ENCODE results near the gene SUSD5.
A peak's percentile ranks its signal among the peaks of the same experiment; 100 is the strongest.

Gene SUSD5

DNA sequence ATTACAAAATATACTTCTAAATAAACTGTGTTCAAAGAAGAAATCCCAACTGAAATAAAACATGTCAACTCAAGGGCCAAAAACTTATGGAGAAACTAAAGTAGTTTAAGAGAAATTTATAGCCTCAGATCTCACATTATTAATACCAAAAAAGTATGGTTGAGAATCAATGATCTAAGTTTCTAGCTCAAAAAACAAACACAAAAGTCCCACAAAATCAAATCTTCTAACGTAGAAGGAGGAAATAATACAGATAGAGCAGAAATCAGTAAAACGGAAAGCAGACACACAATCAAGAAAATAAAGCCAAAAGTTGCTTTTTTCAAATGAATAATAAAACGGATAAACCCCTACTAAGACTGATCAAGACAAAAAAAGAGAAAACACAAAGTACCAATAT lies 2.9 kb downstream of the SUSD5 start:
- H2BK5ac ChIP-seq (ENCODE audit: low read length), result no peak overlapping the region
- no peak overlapping the region for H2BK120ac ChIP-seq (ENCODE audit: low read depth, low read length)
- H2AFZ ChIP-seq (ENCODE audit: low read length), result no peak overlapping the region
- WGBS, 2 donors (ENCODE audit: extremely low coverage in 2 of 2, insufficient read length in 2 of 2, insufficient replicate concordance in 1 of 2), result no CpG with 5 or more reads among the region's 3 CpGs
- no peak overlapping the region for H4K91ac ChIP-seq (ENCODE audit: low read depth, low read length, poor library complexity)
- H3K9ac ChIP-seq (ENCODE audit: low read depth, low read length, poor library complexity), result no peak overlapping the region
- H3K23ac ChIP-seq (ENCODE audit: low read depth, low read length, poor library complexity), result no peak overlapping the region
- peaks cover 0 to 12% of the 10 kb centered on the region in 2 donors for H3K9me3 ChIP-seq (replicated peaks in 1 of 2; ENCODE audit: control insufficient read depth in 2 of 2, insufficient read depth in 1 of 2, low read depth in 1 of 2, low read length in 2 of 2)
- H3K4me2 ChIP-seq (ENCODE audit: insufficient read depth, low read length, poor library complexity, severe bottlenecking), result no peak overlapping the region
- H2AK5ac ChIP-seq (ENCODE audit: low read depth, low read length), result no peak overlapping the region
- no peaks in the 10 kb centered on the region for H3K79me1 ChIP-seq (ENCODE audit: low read depth, low read length)
- H3K27me3 ChIP-seq (ENCODE audit: control insufficient read depth in 3 of 3, insufficient read depth in 3 of 3, low read depth in 1 of 3, low read length in 3 of 3), result peaks cover 2 to 56% (median 19%) of the 10 kb centered on the region in 3 experiments
- DNase-seq (ENCODE audit: low spot score), result no peak
- no peak overlapping the region for H4K8ac ChIP-seq (ENCODE audit: low read depth, low read length)
- H3K27ac ChIP-seq (replicated peaks; ENCODE audit: low read length), result no peak overlapping the region
- H3K4ac ChIP-seq (ENCODE audit: low read length), result no peak overlapping the region
- no peak overlapping the region for H3K14ac ChIP-seq (ENCODE audit: low read length)
- H3K4me1 ChIP-seq (ENCODE audit: control insufficient read depth in 2 of 2, insufficient read depth in 1 of 2, low read depth in 1 of 2, low read length in 2 of 2), result peaks cover 2 to 3% of the 10 kb centered on the region in 2 donors
- no peak overlapping the region for H2BK15ac ChIP-seq (ENCODE audit: low read length)
- no peaks in the 10 kb centered on the region for H3K36me3 ChIP-seq (replicated peaks in 1 of 2; ENCODE audit: control insufficient read depth in 2 of 2, insufficient read depth in 2 of 2, low read length in 2 of 2)
- no peak overlapping the region for H3K18ac ChIP-seq (ENCODE audit: low read length)
- H3K4me3 ChIP-seq (ENCODE audit: low read length in 2 of 2), result no peak overlapping the region
- no peak overlapping the region for H2BK12ac ChIP-seq (ENCODE audit: low read length)

DNA sequence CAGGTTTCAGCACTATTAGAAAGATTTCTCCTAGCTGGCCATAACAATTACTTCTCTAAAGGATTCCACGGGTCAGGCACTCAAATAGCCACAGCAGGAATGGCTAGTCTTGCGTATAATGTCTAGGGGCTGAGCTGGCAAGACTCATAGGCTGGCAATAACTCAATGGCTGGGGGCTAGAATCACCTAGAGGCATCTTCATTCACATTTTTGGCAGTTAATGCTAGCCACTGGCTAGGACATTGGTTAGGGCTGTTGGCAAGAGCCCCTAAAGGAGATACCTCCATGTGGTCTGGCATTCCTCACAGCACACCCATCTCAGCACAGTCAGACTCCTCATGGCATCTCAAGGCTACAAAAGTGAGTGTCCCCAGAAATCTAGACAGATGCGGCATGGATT lies 6.2 kb downstream of the SUSD5 start:
- Histone ChIP-seq H2BK120ac (ENCODE audit: low read depth, low read length) (no peak overlapping the region), H3K23ac (ENCODE audit: low read depth, low read length, poor library complexity) (no peak overlapping the region), H3K9me3 (replicated peaks in 1 of 2; ENCODE audit: control insufficient read depth in 2 of 2, insufficient read depth in 1 of 2, low read depth in 1 of 2, low read length in 2 of 2) (peaks cover 0 to 12% of the 10 kb centered on the region in 2 donors), H2BK15ac (ENCODE audit: low read length) (no peak overlapping the region), H2AFZ (ENCODE audit: low read length) (no peak overlapping the region), H4K91ac (ENCODE audit: low read depth, low read length, poor library complexity) (no peak overlapping the region), H3K14ac (ENCODE audit: low read length) (no peak overlapping the region), H2BK5ac (ENCODE audit: low read length) (no peak overlapping the region), H3K4me2 (ENCODE audit: insufficient read depth, low read length, poor library complexity, severe bottlenecking) (no peak overlapping the region), H2AK5ac (ENCODE audit: low read depth, low read length) (no peak overlapping the region), H3K18ac (ENCODE audit: low read length) (no peak overlapping the region), H3K27ac (replicated peaks; ENCODE audit: low read length) (no peak overlapping the region), H3K9ac (ENCODE audit: low read depth, low read length, poor library complexity) (no peak overlapping the region), H3K4me3 (ENCODE audit: low read length in 2 of 2) (no peak overlapping the region), H3K79me1 (ENCODE audit: low read depth, low read length) (no peaks in the 10 kb centered on the region), H3K4me1 (ENCODE audit: control insufficient read depth in 2 of 2, insufficient read depth in 1 of 2, low read depth in 1 of 2, low read length in 2 of 2) (no peaks in the 10 kb centered on the region), H4K8ac (ENCODE audit: low read depth, low read length) (peak overlapping the region; percentile 19), H3K27me3 (ENCODE audit: control insufficient read depth in 3 of 3, insufficient read depth in 3 of 3, low read depth in 1 of 3, low read length in 3 of 3) (peaks cover 0 to 25% (median 7%) of the 10 kb centered on the region in 3 experiments), H3K4ac (ENCODE audit: low read length) (no peak overlapping the region), H3K36me3 (replicated peaks in 1 of 2; ENCODE audit: control insufficient read depth in 2 of 2, insufficient read depth in 2 of 2, low read length in 2 of 2) (peaks cover 0 to 1% of the 10 kb centered on the region in 2 donors), H2BK12ac (ENCODE audit: low read length) (no peak overlapping the region)
- WGBS, 2 donors (ENCODE audit: extremely low coverage in 2 of 2, insufficient read length in 2 of 2, insufficient replicate concordance in 1 of 2), result no CpG with 5 or more reads among the region's 3 CpGs
- DNase-seq (ENCODE audit: low spot score), result no peak

DNA sequence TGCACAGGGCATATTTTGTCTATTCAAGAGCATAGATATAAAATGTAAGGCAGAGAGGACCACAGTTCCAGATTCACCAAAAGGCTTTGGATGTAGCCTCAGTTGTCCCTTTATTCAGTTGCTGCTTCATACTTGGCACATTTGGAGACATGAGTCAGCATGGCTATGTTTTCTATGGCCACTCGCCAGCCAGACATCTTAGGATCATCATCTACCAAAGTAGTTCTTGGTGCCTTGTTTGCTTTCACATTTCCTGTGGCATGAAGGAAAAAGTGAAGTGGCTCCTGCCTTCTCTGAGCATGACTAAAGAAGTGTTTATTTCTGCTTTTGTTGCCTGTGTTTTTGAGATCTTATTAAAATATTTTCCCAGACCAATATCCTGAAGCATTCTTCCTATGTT lies 7.2 kb downstream of the SUSD5 start:
- H3K23ac ChIP-seq (ENCODE audit: low read depth, low read length, poor library complexity), result no peak overlapping the region
- no peak overlapping the region for H3K4me3 ChIP-seq (ENCODE audit: low read length in 2 of 2)
- no peak overlapping the region for H3K27ac ChIP-seq (replicated peaks; ENCODE audit: low read length)
- H4K91ac ChIP-seq (ENCODE audit: low read depth, low read length, poor library complexity), result no peak overlapping the region
- peaks cover 0 to 1% of the 10 kb centered on the region in 2 donors for H3K36me3 ChIP-seq (replicated peaks in 1 of 2; ENCODE audit: control insufficient read depth in 2 of 2, insufficient read depth in 2 of 2, low read length in 2 of 2)
- H3K9ac ChIP-seq (ENCODE audit: low read depth, low read length, poor library complexity), result no peak overlapping the region
- H3K9me3 ChIP-seq (replicated peaks in 1 of 2; ENCODE audit: control insufficient read depth in 2 of 2, insufficient read depth in 1 of 2, low read depth in 1 of 2, low read length in 2 of 2), result peaks cover 0 to 9% of the 10 kb centered on the region in 2 donors
- H3K4me1 ChIP-seq (ENCODE audit: control insufficient read depth in 2 of 2, insufficient read depth in 1 of 2, low read depth in 1 of 2, low read length in 2 of 2), result no peaks in the 10 kb centered on the region
- H4K8ac ChIP-seq (ENCODE audit: low read depth, low read length), result no peak overlapping the region
- DNase-seq (ENCODE audit: low spot score), result no peak
- H2BK5ac ChIP-seq (ENCODE audit: low read length), result no peak overlapping the region
- no CpG with 5 or more reads among the region's 1 CpG for WGBS, 2 donors (ENCODE audit: extremely low coverage in 2 of 2, insufficient read length in 2 of 2, insufficient replicate concordance in 1 of 2)
- no peak overlapping the region for H3K14ac ChIP-seq (ENCODE audit: low read length)
- no peak overlapping the region for H2BK120ac ChIP-seq (ENCODE audit: low read depth, low read length)
- H2AK5ac ChIP-seq (ENCODE audit: low read depth, low read length), result no peak overlapping the region
- H2AFZ ChIP-seq (ENCODE audit: low read length), result no peak overlapping the region
- H3K4me2 ChIP-seq (ENCODE audit: insufficient read depth, low read length, poor library complexity, severe bottlenecking), result no peak overlapping the region
- H3K4ac ChIP-seq (ENCODE audit: low read length), result no peak overlapping the region
- H3K27me3 ChIP-seq (ENCODE audit: control insufficient read depth in 3 of 3, insufficient read depth in 3 of 3, low read depth in 1 of 3, low read length in 3 of 3), result peaks cover 0 to 15% (median 3%) of the 10 kb centered on the region in 3 experiments
- H2BK12ac ChIP-seq (ENCODE audit: low read length), result no peak overlapping the region
- no peak overlapping the region for H2BK15ac ChIP-seq (ENCODE audit: low read length)
- no peaks in the 10 kb centered on the region for H3K79me1 ChIP-seq (ENCODE audit: low read depth, low read length)
- no peak overlapping the region for H3K18ac ChIP-seq (ENCODE audit: low read length)

DNA sequence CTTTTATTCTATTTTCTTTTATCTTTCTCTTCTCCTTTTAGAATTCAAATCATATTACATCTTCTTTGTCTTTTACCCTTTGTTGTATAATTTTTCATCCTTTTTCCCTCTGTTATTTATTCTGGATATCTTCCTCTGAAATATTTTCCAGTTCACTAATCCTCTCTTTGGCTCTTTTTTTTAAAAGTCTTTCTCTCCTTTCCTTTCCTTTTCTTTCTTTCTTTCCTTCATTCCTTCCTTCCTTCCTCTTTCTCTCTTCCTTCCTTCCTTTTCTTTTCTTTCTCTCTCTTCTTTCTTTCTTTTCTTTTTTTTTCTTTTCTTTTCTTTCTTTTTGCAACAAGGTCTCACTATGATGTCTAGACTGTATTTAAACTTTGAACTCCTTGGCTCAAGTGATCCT lies 9.3 kb downstream of the SUSD5 start:
- no peak overlapping the region for H3K14ac ChIP-seq (ENCODE audit: low read length)
- H2BK120ac ChIP-seq (ENCODE audit: low read depth, low read length), result no peak overlapping the region
- no peak overlapping the region for H3K23ac ChIP-seq (ENCODE audit: low read depth, low read length, poor library complexity)
- H2BK12ac ChIP-seq (ENCODE audit: low read length), result no peak overlapping the region
- peaks cover 0 to 1% of the 10 kb centered on the region in 2 donors for H3K36me3 ChIP-seq (replicated peaks in 1 of 2; ENCODE audit: control insufficient read depth in 2 of 2, insufficient read depth in 2 of 2, low read length in 2 of 2)
- no peak overlapping the region for H4K91ac ChIP-seq (ENCODE audit: low read depth, low read length, poor library complexity)
- H2BK5ac ChIP-seq (ENCODE audit: low read length), result no peak overlapping the region
- H3K18ac ChIP-seq (ENCODE audit: low read length), result no peak overlapping the region
- no peak overlapping the region for H2BK15ac ChIP-seq (ENCODE audit: low read length)
- no peak overlapping the region for H3K4me3 ChIP-seq (ENCODE audit: low read length in 2 of 2)
- no peaks in the 10 kb centered on the region for H3K4me1 ChIP-seq (ENCODE audit: control insufficient read depth in 2 of 2, insufficient read depth in 1 of 2, low read depth in 1 of 2, low read length in 2 of 2)
- H3K4ac ChIP-seq (ENCODE audit: low read length), result no peak overlapping the region
- no peaks in the 10 kb centered on the region for H3K27me3 ChIP-seq (ENCODE audit: control insufficient read depth in 3 of 3, insufficient read depth in 3 of 3, low read depth in 1 of 3, low read length in 3 of 3)
- H3K27ac ChIP-seq (replicated peaks; ENCODE audit: low read length), result no peak overlapping the region
- no peaks in the 10 kb centered on the region for H3K79me1 ChIP-seq (ENCODE audit: low read depth, low read length)
- H2AK5ac ChIP-seq (ENCODE audit: low read depth, low read length), result no peak overlapping the region
- H3K9me3 ChIP-seq (replicated peaks in 1 of 2; ENCODE audit: control insufficient read depth in 2 of 2, insufficient read depth in 1 of 2, low read depth in 1 of 2, low read length in 2 of 2), result no peaks in the 10 kb centered on the region
- H3K4me2 ChIP-seq (ENCODE audit: insufficient read depth, low read length, poor library complexity, severe bottlenecking), result no peak overlapping the region
- DNase-seq (ENCODE audit: low spot score), result no peak
- H4K8ac ChIP-seq (ENCODE audit: low read depth, low read length), result no peak overlapping the region
- H3K9ac ChIP-seq (ENCODE audit: low read depth, low read length, poor library complexity), result no peak overlapping the region
- no peak overlapping the region for H2AFZ ChIP-seq (ENCODE audit: low read length)
